Adrenal gland (tissue), 12 donors: Measurements from ENCODE around the gene CD300C. TPM values are rescaled to one million over a fixed set of nuclear protein-coding genes. Genes with fewer than 3 reads are reported as not detected.

Experiments
- DNase-seq, 7 donors: peaks; one replicate each; pipeline ENCODE4 v3.0.0-alpha.2; 2019 to 2020
- H3K27ac ChIP-seq, 5 donors: fragments of 200-600 bp; sonication (generic) in 4 of 5; 1 replicate in 3 of 5; 2 replicates in 2 of 5; pipeline versions ENCODE4 v1.5.1 to v1.8.0; 2016 to 2020; ENCODE audit warnings: mild to moderate bottlenecking in 1 of 5
- H3K27me3 ChIP-seq: fragments of 200-600 bp; 2 replicates; pipeline ENCODE4 v1.8.0; 2021
- H3K36me3 ChIP-seq, 2 donors: fragments of 200-600 bp; replicated peaks in 1 of 2; 1 replicate in 1 of 2; 2 replicates in 1 of 2; pipeline versions ENCODE4 v1.5.1 to v1.8.0; 2018 to 2022
- H3K4me1 ChIP-seq, 2 donors: fragments of 200-600 bp; replicated peaks in 1 of 2; 1 replicate in 1 of 2; 2 replicates in 1 of 2; pipeline versions ENCODE4 v1.5.1 to v1.8.0; 2018 to 2021
- H3K4me3 ChIP-seq, 4 donors: fragments of 200-600 bp; sonication (generic) in 3 of 4; one replicate each; pipeline ENCODE4 v1.5.1; 2016 to 2018
- H3K9me3 ChIP-seq, 3 donors: fragments of 200-600 bp; sonication (generic) in 1 of 3; replicated peaks in 1 of 3; 1 replicate in 2 of 3; 2 replicates in 1 of 3; pipeline versions ENCODE4 v1.5.1 to v1.8.0; 2016 to 2021
- POLR2A ChIP-seq, 2 donors: fragments of 450-650 bp; IDR thresholded peaks; one replicate each; pipeline ENCODE4 v1.6.1; 2017; ENCODE audit warnings: antibody characterized with exemption in 2 of 2, mild to moderate bottlenecking in 2 of 2, moderate library complexity in 1 of 2
- WGBS, 4 donors: extraction: QIAGEN DNeasy Blood & Tissue Kit in 2 of 4; methylation state at CpG; one replicate each; pipeline versions ENCODE4 v1.1.5 to v1.1.7; 2013 to 2017; 5-methylcytosine and 5-hydroxymethylcytosine counted together
- intact Hi-C, 2 donors: fragments of 100-400 bp; cut with DNase I; formaldehyde crosslinking; loops; one replicate each; pipeline versions ENCODE4 v1.14.1 to v1.15.0; 2022 to 2023
- polyA plus RNA-seq, 3 donors: library from polyadenylated mRNA; stranded (reverse); fragments of 200-250 nt in 2 of 3; fragments of 350-450 nt in 1 of 3; fragmentation: Illumina TruSeq in 1 of 3; extraction: RNeasy Lipid Tissue Mini Kit (QIAGEN cat#74804) in 1 of 3; gene quantifications; one replicate each; pipeline ENCODE4 v1.2.3, GENCODE V29; 2013 to 2014
- total RNA-seq, 9 donors: library from RNA; depleted of rRNA in 4 of 9; stranded (reverse); fragments of >200 nt in 4 of 9; fragments of 120-200 nt in 1 of 9; fragmentation: NEBNext Ultra II Directional in 1 of 9; extraction: Animal tissue kit (Norgen Biotek cat#: 25700) in 1 of 9; gene quantifications; one replicate each; pipeline versions ENCODE4 v1.1.0 to v1.2.4, GENCODE V29; 2013 to 2023
- TF ChIP-seq, protein P1 (sequence below), 6 experiments: fragments of 450-650 bp in 4 of 6; fragments of 200-600 bp in 2 of 6; sonication (generic) in 1 of 6; IDR thresholded peaks; 1 replicate in 5 of 6; 2 replicates in 1 of 6; pipeline versions ENCODE4 v1.5.1 to v1.8.0; 2016 to 2021; ENCODE audit warnings: antibody characterized with exemption in 6 of 6, mild to moderate bottlenecking in 2 of 6, moderate library complexity in 1 of 6
- donor health status: healthy with polysubstance abuse.
- donor health status: Bipolar disorder and iron deficiency.
- donor health status: DM: yes; HTN: yes; CAD: no.
- donor health status: DM: no; HTN: no; CAD: no.
- donor health status: DM: no; HTN: no; CAD: no.
- donor health status: DM: yes; HTN: yes; CAD: no.

Gene CD300C
- total and polyA plus RNA-seq, 12 donors = 0.22 to 4.5 (median 2.3) TPM; not detected in 1

DNA sequence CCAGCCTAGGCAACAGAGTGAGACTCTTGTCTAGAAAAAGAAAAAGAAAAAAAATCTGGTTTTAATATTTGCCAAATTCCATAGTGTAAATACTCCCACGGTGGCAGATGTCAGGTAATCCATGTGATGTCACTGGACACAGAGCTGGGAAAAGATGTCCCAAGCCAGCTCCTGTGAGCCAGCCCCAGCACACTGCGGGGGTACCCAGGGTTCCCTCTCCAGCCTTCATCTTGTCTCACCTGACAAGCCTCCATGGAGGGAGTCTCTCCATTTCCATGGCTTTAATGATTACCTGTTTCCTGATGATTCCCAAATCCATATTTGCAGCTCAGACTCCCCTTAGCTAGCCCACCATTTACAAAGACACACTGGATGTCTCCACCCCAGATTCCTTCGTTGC lies 19.2 kb downstream of the CD300C start:
- TF ChIP-seq, protein P1, sequence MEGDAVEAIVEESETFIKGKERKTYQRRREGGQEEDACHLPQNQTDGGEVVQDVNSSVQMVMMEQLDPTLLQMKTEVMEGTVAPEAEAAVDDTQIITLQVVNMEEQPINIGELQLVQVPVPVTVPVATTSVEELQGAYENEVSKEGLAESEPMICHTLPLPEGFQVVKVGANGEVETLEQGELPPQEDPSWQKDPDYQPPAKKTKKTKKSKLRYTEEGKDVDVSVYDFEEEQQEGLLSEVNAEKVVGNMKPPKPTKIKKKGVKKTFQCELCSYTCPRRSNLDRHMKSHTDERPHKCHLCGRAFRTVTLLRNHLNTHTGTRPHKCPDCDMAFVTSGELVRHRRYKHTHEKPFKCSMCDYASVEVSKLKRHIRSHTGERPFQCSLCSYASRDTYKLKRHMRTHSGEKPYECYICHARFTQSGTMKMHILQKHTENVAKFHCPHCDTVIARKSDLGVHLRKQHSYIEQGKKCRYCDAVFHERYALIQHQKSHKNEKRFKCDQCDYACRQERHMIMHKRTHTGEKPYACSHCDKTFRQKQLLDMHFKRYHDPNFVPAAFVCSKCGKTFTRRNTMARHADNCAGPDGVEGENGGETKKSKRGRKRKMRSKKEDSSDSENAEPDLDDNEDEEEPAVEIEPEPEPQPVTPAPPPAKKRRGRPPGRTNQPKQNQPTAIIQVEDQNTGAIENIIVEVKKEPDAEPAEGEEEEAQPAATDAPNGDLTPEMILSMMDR (IDR thresholded peaks at IDR 0.05) = no peak
- TF ChIP-seq POLR2A (IDR thresholded peaks at IDR 0.05) = no peak
- no peak overlapping the region for H3K27ac ChIP-seq
- intact Hi-C loops = no loop called here
- H3K4me1 ChIP-seq = no peaks in the 10 kb centered on the region
- no peaks in the 10 kb centered on the region for H3K9me3 ChIP-seq
- WGBS, 4 donors = 67 to 85% (median 71%) methylated on average over 3 of the region's 3 CpGs
- DNase-seq = peak in 1 of 7 donors; percentile 10
- no peaks in the 10 kb centered on the region for H3K27me3 ChIP-seq
- H3K4me3 ChIP-seq = no peak overlapping the region
- H3K36me3 ChIP-seq = no peaks in the 10 kb centered on the region

DNA sequence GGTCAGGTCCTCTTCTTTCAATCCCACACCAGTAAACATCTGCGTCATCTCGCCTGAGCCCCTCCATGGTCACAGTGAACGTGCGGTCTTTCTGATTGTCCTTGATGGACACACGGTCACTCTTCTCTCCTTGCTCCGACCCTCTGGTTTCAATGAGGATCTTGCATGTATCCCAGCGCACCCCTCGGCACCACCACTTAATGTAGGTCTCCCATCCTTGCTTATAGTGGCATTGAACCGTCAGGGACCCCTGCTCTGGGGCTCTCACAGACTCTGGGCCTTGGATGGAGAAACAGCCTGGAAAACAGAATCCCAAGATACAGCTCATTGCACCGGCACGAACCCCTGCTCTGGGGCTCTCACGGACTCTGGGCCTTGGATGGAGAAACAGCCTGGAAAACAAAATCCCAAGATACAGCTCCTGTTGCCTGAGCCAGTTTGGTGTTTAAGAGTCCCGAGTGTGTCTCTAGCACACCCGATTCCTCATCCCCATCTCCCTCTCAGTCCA lies 20.1 kb downstream of the CD300C start:
- 70 to 86% (median 84%) methylated on average over 11 to 14 of the region's 14 CpGs for WGBS, 4 donors
- Histone ChIP-seq H3K9me3 (no peaks in the 10 kb centered on the region), H3K27ac (no peak overlapping the region), H3K27me3 (peaks cover 3% of the 10 kb centered on the region), H3K4me3 (no peak overlapping the region), H3K4me1 (no peaks in the 10 kb centered on the region), H3K36me3 (no peaks in the 10 kb centered on the region)
- peak in 2 of 7 donors; percentile 5 to 37 for DNase-seq
- intact Hi-C loops = no loop called here
- TF ChIP-seq, protein P1 (IDR thresholded peaks at IDR 0.05) = no peak
- TF ChIP-seq POLR2A (IDR thresholded peaks at IDR 0.05) = no peak

DNA sequence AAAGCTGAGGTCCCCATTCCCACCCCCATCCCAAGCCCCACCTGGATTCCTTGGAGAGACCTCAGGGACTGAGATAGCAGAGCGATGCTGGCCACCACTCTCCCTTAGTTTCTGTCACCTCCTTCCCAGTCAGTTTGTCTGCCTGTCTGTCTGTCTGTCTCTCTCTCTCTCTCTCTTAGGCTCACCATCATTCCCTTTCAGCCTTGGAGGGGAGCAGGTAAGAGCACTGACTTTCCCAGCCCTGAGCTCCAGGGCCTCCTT lies 20.5 kb downstream of the CD300C start:
- peaks cover 3% of the 10 kb centered on the region for H3K27me3 ChIP-seq
- no peak overlapping the region for H3K27ac ChIP-seq
- TF ChIP-seq, protein P1 (IDR thresholded peaks at IDR 0.05) = no peak
- no peak for TF ChIP-seq POLR2A (IDR thresholded peaks at IDR 0.05)
- H3K4me3 ChIP-seq = no peak overlapping the region
- H3K36me3 ChIP-seq = no peaks in the 10 kb centered on the region
- DNase-seq = no peak
- no peaks in the 10 kb centered on the region for H3K9me3 ChIP-seq
- intact Hi-C loops = no loop called here
- WGBS, 4 donors = 82 to 100% (median 89%) methylated on average over 1 of the region's 1 CpG
- H3K4me1 ChIP-seq = no peaks in the 10 kb centered on the region

DNA sequence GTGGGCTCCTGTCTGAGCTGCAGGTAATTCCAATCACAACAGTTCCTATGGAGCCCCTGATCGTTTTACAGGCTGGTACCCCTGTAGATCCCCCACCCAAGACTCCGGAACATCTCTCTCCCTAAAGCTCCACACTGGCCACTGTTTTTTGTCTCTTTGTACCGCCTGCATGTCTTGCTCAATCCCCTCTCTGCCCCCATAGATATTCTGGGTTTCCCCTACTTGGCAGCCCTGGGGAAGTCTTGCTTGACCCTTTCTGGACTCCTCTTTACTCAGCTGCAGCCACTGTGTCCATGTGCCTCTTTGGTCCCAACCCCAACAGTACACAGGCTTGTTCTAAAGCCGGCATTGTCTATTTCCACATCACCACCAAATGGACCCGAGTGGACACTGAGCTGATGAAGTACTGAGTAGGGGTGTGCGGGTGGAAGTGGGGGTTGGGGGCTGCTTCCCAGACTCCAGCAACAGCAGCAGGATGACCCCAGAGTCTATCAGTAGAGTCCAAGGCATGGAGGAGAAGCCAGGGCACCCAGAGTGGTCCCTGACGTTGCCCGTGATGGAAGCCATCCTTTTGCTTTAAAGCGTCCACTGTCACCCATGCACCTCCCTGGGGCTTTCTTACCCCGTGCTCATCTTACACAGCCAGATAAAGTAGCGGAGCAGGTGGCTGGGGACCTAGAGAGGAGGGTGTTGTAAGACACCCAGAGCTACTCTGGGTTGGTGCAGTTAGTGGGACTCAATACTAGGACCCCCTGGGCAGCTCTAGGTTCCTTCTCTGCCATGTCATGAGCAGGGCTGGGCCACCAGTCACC lies 21.1 kb downstream of the CD300C start:
- TF ChIP-seq POLR2A (IDR thresholded peaks at IDR 0.05) = no peak
- TF ChIP-seq, protein P1 (IDR thresholded peaks at IDR 0.05) = no peak
- Histone ChIP-seq H3K9me3 (no peaks in the 10 kb centered on the region), H3K27me3 (peaks cover 3% of the 10 kb centered on the region), H3K4me3 (no peak overlapping the region), H3K36me3 (no peaks in the 10 kb centered on the region), H3K4me1 (no peaks in the 10 kb centered on the region), H3K27ac (no peak overlapping the region)
- peak in 1 of 7 donors; percentile 27 for DNase-seq
- WGBS, 4 donors = 75 to 79% (median 76%) methylated on average over 10 to 11 of the region's 11 CpGs
- intact Hi-C loops = no loop called here
